Small intestine (tissue), 7 donors: ENCODE results near the gene SLC38A3. TPM values are rescaled to one million over a fixed set of nuclear protein-coding genes. Genes with fewer than 3 reads are reported as not detected.
"Not testable (repeated sequence)": the region's sequence is repeated elsewhere in the genome, so short reads cannot be mapped to it uniquely, and the experiment has no call there.

ENCODE experiments used
- DNase-seq, 2 donors: peaks; one replicate each; pipeline versions ENCODE4 v3.0.0 to v3.0.0-alpha.2; 2013
- FAIRE-seq: peaks from 2 replicates; lab custom pipeline; 2012; peaks lifted over from hg19 to GRCh38; lab: Jason Lieb, UNC
- H3K27ac ChIP-seq, 3 donors: one replicate each; pipeline ENCODE4 v1.5.1; 2013; ENCODE audit warnings: low read length in 2 of 3, mild to moderate bottlenecking in 2 of 3, control low read depth in 1 of 3, inconsistent platforms in 1 of 3, low read depth in 1 of 3, moderate library complexity in 1 of 3
- H3K27me3 ChIP-seq, 3 donors: one replicate each; pipeline ENCODE4 v1.6.1; 2013; ENCODE audit warnings: low read length in 3 of 3, inconsistent platforms in 1 of 3; ENCODE audit not compliant: control insufficient read depth in 3 of 3, insufficient read depth in 3 of 3
- H3K36me3 ChIP-seq, 3 donors: one replicate each; pipeline ENCODE4 v1.6.1; 2013; ENCODE audit warnings: low read length in 3 of 3, inconsistent platforms in 1 of 3, low read depth in 1 of 3, mild to moderate bottlenecking in 1 of 3, moderate library complexity in 1 of 3; ENCODE audit not compliant: control insufficient read depth in 3 of 3, insufficient read depth in 2 of 3
- H3K4me1 ChIP-seq, 3 donors: one replicate each; pipeline ENCODE4 v1.6.1; 2013; ENCODE audit warnings: low read length in 2 of 3, inconsistent platforms in 1 of 3, low read depth in 1 of 3, mild to moderate bottlenecking in 1 of 3, moderate library complexity in 1 of 3; ENCODE audit not compliant: control insufficient read depth in 3 of 3, insufficient read depth in 2 of 3
- H3K4me3 ChIP-seq, 3 donors: one replicate each; pipeline ENCODE4 v1.5.1; 2013; ENCODE audit warnings: low read length in 3 of 3, control low read depth in 1 of 3, inconsistent platforms in 1 of 3, low read depth in 1 of 3, mild to moderate bottlenecking in 1 of 3, moderate library complexity in 1 of 3
- H3K9me3 ChIP-seq, 2 donors: one replicate each; pipeline ENCODE4 v1.6.1; 2013; ENCODE audit warnings: low read depth in 1 of 2, low read length in 1 of 2; ENCODE audit not compliant: control insufficient read depth in 2 of 2, insufficient read depth in 1 of 2
- WGBS, 3 donors: extraction: QIAGEN DNeasy Blood & Tissue Kit; methylation state at CpG; one replicate each; pipeline ENCODE4 v1.1.7; 2013; 5-methylcytosine and 5-hydroxymethylcytosine counted together
- polyA plus RNA-seq, 4 donors: library from polyadenylated mRNA; stranded (reverse) in 3 of 4; unstranded in 1 of 4; fragments of 200-250 nt in 3 of 4; fragments of 120-200 nt in 1 of 4; gene quantifications; one replicate each; pipeline versions ENCODE4 v1.2.1 to v1.2.3, GENCODE V29; 2013
- donor health status: healthy with polysubstance abuse.
- donor health status: control.
- donor health status: control.
- donor health status: Bipolar disorder and iron deficiency.
- donor health status: healthy.

Gene SLC38A3
- polyA plus RNA-seq, 4 donors: 2.1 to 2.4 TPM; not detected in 2

GRCh38 chr3:50207359-50208042, 2.4 kb downstream of the SLC38A3 start:
- 92 to 95% (median 94%) methylated on average over 17 of the region's 17 CpGs for WGBS, 3 donors
- no peak overlapping the region for H3K27ac ChIP-seq
- FAIRE-seq: no peak
- no peak for DNase-seq
- H3K36me3 ChIP-seq: no peaks in the 10 kb centered on the region
- H3K9me3 ChIP-seq: no peaks in the 10 kb centered on the region
- no peak overlapping the region for H3K4me3 ChIP-seq
- peaks cover 0 to 46% (median 14%) of the 10 kb centered on the region in 3 donors for H3K27me3 ChIP-seq
- H3K4me1 ChIP-seq: peaks cover 2 to 47% (median 8%) of the 10 kb centered on the region in 3 donors

GRCh38 chr3:50208677-50209344, 3.7 kb downstream of the SLC38A3 start:
- DNase-seq: no peak
- Histone ChIP-seq H3K9me3 (no peaks in the 10 kb centered on the region), H3K27ac (no peak overlapping the region), H3K4me3 (no peak overlapping the region), H3K4me1 (peaks cover 2 to 47% (median 8%) of the 10 kb centered on the region in 3 donors), H3K36me3 (no peaks in the 10 kb centered on the region), H3K27me3 (peaks cover 0 to 35% (median 9%) of the 10 kb centered on the region in 3 donors)
- no peak for FAIRE-seq
- WGBS, 3 donors: 72 to 80% (median 78%) methylated on average over 14 of the region's 14 CpGs

- H3K9me3 ChIP-seq: no peaks in the 10 kb centered on the region
- H3K4me3 ChIP-seq: no peak overlapping the region
- H3K27ac ChIP-seq: peak overlapping the region in 2 of 3 donors; percentile 2 to 63
- 25 to 72% (median 41%) methylated on average over 5 of the region's 5 CpGs for WGBS, 3 donors
- DNase-seq: no peak
- H3K4me1 ChIP-seq: peaks cover 2 to 38% (median 8%) of the 10 kb centered on the region in 3 donors
- H3K27me3 ChIP-seq: peaks cover 0 to 22% (median 2%) of the 10 kb centered on the region in 3 donors
- no peaks in the 10 kb centered on the region for H3K36me3 ChIP-seq
- no peak for FAIRE-seq
Measured at GRCh38 chr3:50210176-50210509, 5.1 kb downstream of the SLC38A3 start.

- Histone ChIP-seq H3K27ac (peak overlapping the region; percentile 15 to 75 (median 26)), H3K27me3 (peaks cover 0 to 16% (median 0%) of the 10 kb centered on the region in 3 donors), H3K9me3 (no peaks in the 10 kb centered on the region), H3K4me1 (peaks cover 2 to 32% (median 6%) of the 10 kb centered on the region in 3 donors), H3K36me3 (no peaks in the 10 kb centered on the region), H3K4me3 (no peak overlapping the region)
- DNase-seq: peak; percentile 84 to 86
- FAIRE-seq: no peak
- WGBS, 3 donors: 13 to 65% (median 40%) methylated on average over 12 to 13 of the region's 13 CpGs
Measured at GRCh38 chr3:50210510-50211367, 5.7 kb downstream of the SLC38A3 start.

GRCh38 chr3:50211368-50211717, 6.3 kb downstream of the SLC38A3 start:
- not testable (repeated sequence) for H3K9me3 ChIP-seq, H3K36me3 ChIP-seq, DNase-seq, FAIRE-seq, H3K4me3 ChIP-seq
- Histone ChIP-seq H3K4me1 (peaks cover 2 to 27% (median 6%) of the 10 kb centered on the region in 3 donors), H3K27ac (peak overlapping the region in 2 of 3 donors; percentile 26 to 75), H3K27me3 (peaks cover 0 to 10% (median 0%) of the 10 kb centered on the region in 3 donors)
- 51 to 80% (median 77%) methylated on average over 5 of the region's 5 CpGs for WGBS, 3 donors

- Histone ChIP-seq H3K36me3 (no peaks in the 10 kb centered on the region), H3K4me3 (no peak overlapping the region), H3K27me3 (peaks cover 0 to 4% (median 0%) of the 10 kb centered on the region in 3 donors), H3K27ac (no peak overlapping the region), H3K9me3 (no peaks in the 10 kb centered on the region), H3K4me1 (peaks cover 2 to 27% (median 6%) of the 10 kb centered on the region in 3 donors)
- FAIRE-seq (no peak), DNase-seq (no peak)
- WGBS, 3 donors: 56 to 82% (median 68%) methylated on average over 2 of the region's 2 CpGs
Measured at GRCh38 chr3:50211930-50212329, 6.9 kb downstream of the SLC38A3 start.

- peaks cover 2 to 27% (median 6%) of the 10 kb centered on the region in 3 donors for H3K4me1 ChIP-seq
- 73 to 86% (median 78%) methylated on average over 4 of the region's 4 CpGs for WGBS, 3 donors
- H3K9me3 ChIP-seq: no peaks in the 10 kb centered on the region
- H3K4me3 ChIP-seq: no peak overlapping the region
- H3K27ac ChIP-seq: no peak overlapping the region
- DNase-seq (no peak), FAIRE-seq (no peak)
- peaks cover 0 to 2% (median 0%) of the 10 kb centered on the region in 3 donors for H3K27me3 ChIP-seq
- no peaks in the 10 kb centered on the region for H3K36me3 ChIP-seq
Measured at GRCh38 chr3:50212502-50212901, 7.4 kb downstream of the SLC38A3 start.

GRCh38 chr3:50212971-50213370, 7.9 kb downstream of the SLC38A3 start:
- no peak for FAIRE-seq
- peaks cover 2 to 27% (median 6%) of the 10 kb centered on the region in 3 donors for H3K4me1 ChIP-seq
- peaks cover 0 to under 1% (median 0%) of the 10 kb centered on the region in 3 donors for H3K27me3 ChIP-seq
- 48 to 83% (median 56%) methylated on average over 3 of the region's 3 CpGs for WGBS, 3 donors
- no peaks in the 10 kb centered on the region for H3K9me3 ChIP-seq
- no peaks in the 10 kb centered on the region for H3K36me3 ChIP-seq
- H3K27ac ChIP-seq: no peak overlapping the region
- H3K4me3 ChIP-seq: no peak overlapping the region
- DNase-seq: no peak
